ENCODE results near the gene SLC5A9.
"Not testable (repeated sequence)": the region's sequence is repeated elsewhere in the genome, so short reads cannot be mapped to it uniquely, and the experiment has no call there.

Gene SLC5A9

GRCh38 chr1:48198970-48199369, 23.5 kb upstream of the SLC5A9 start:
- no peak overlapping the region for H3K27ac ChIP-seq
- no peak overlapping the region for H3K9ac ChIP-seq
- no peaks in the 10 kb centered on the region for H3K9me3 ChIP-seq
- no peaks in the 10 kb centered on the region for H3K36me3 ChIP-seq
- no peak overlapping the region for H3K4me3 ChIP-seq
- H3K27me3 ChIP-seq = no peaks in the 10 kb centered on the region
- H3K4me1 ChIP-seq = peaks cover 6% of the 10 kb centered on the region; the same call in 1 of the 2 replicates
- H4K20me1 ChIP-seq = no peaks in the 10 kb centered on the region
- TF ChIP-seq Cebpa-rat (IDR thresholded peaks at IDR 0.05) = no peak
- H3K4me2 ChIP-seq = no peak overlapping the region

DNA sequence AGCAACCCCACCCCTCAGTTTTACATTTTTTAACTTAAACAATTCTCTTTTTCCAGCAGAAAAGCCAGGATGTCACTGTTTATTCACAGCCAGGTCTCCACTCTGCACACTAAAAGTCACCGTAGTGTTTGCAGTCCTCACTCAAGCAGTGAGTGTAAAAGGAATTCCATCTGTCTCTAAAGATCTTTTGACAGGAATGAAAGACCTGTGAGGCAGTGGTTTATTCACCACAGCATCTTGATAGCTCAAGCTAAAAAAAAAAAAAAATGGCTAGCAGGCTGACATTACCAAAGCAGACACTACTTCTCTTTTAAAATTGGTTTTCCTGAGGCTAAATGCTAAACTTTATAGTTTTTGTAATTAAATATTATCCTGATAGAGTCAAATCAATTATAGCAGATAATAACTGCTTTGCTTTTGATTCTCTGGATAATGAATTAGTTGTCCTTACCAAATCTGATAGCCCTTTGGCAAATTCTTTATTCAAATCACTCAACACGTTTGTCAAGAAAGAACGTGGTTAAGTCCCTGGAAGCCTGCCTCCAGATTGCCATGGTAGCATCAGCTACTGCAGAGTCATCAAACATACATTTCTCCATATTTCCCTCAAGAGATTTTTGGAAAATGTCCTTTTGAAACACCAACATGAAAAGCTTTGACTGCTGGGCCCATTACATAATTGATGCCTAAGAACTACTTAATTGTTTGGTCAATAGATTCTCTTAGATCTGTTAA, 22.2 kb upstream of the SLC5A9 start:
- no peak for TF ChIP-seq Cebpa-rat (IDR thresholded peaks at IDR 0.05)
- H3K36me3 ChIP-seq = no peaks in the 10 kb centered on the region
- peaks cover 6% of the 10 kb centered on the region; the same call in 1 of the 2 replicates for H3K4me1 ChIP-seq
- no peaks in the 10 kb centered on the region for H4K20me1 ChIP-seq
- no peaks in the 10 kb centered on the region for H3K27me3 ChIP-seq
- no peak overlapping the region for H3K9ac ChIP-seq
- no peaks in the 10 kb centered on the region for H3K9me3 ChIP-seq
- H3K4me2 ChIP-seq = no peak overlapping the region
- no peak overlapping the region for H3K27ac ChIP-seq
- no peak overlapping the region for H3K4me3 ChIP-seq

DNA sequence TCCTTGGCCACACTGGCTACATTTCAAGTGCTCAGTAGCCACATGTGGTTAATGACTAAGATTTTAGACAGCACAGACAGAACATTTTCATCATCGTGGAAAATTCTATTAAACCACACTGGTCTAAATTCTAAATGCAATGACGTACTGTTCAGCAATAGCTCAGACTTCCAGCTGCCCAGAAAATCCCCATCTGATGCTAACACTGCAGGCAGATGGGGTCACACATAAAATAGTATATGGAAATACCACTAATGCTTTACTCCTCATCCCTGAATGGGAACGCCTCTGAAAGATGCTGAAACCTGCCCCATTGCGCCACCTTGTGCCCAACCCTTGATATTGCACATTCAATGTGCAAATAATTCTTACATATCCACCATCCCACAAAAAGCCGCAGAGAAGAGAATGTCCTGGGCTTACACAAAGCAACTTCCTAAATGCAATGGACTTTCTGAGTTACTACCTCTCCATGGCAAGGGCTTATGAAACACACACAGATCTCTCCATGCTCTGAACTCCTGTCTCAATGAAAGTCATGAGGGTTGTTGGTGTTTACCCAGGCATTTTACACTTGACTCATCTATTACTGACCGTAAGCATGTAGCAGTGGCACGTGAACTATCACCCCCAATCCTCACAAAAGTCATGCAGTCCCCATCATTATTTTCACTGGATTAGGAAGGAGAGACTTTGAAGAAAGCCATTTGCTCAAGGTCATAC, 20.3 kb upstream of the SLC5A9 start:
- no peaks in the 10 kb centered on the region for H3K4me1 ChIP-seq
- no peaks in the 10 kb centered on the region for H4K20me1 ChIP-seq
- H3K4me3 ChIP-seq = no peak overlapping the region
- no peaks in the 10 kb centered on the region for H3K36me3 ChIP-seq
- no peak for TF ChIP-seq Cebpa-rat (IDR thresholded peaks at IDR 0.05)
- H3K27me3 ChIP-seq = no peaks in the 10 kb centered on the region
- no peak overlapping the region for H3K4me2 ChIP-seq
- H3K9ac ChIP-seq = no peak overlapping the region
- H3K27ac ChIP-seq = no peak overlapping the region
- H3K9me3 ChIP-seq = no peaks in the 10 kb centered on the region

- no peak overlapping the region for H3K4me2 ChIP-seq
- TF ChIP-seq Cebpa-rat (IDR thresholded peaks at IDR 0.05) = no peak
- no peak overlapping the region for H3K9ac ChIP-seq
- no peak overlapping the region for H3K4me3 ChIP-seq
- no peaks in the 10 kb centered on the region for H3K4me1 ChIP-seq
- H3K36me3 ChIP-seq = no peaks in the 10 kb centered on the region
- no peaks in the 10 kb centered on the region for H3K27me3 ChIP-seq
- H3K9me3 ChIP-seq = no peaks in the 10 kb centered on the region
- H4K20me1 ChIP-seq = no peaks in the 10 kb centered on the region
- no peak overlapping the region for H3K27ac ChIP-seq
These were observed 19.1 kb upstream of the SLC5A9 start for GRCh38 chr1:48203287-48203900.

DNA sequence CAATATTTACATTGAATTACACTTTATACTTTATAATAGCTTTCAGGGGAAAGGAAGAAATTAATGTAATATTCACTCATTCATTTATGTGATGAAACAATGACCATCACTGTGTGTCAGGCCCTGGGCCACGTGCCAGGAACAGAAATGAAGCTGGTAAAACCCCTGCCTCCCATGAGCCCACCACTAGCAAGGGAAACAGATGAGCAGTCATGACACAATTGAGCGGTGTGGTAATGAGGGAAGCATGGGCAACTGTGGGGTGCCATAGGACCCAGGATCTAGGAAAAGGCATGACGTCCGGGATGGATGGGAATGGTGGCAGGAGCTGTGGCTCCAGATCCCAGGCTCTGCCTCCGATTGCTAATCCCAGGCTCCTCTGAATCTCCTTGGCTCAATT, 17.0 kb upstream of the SLC5A9 start:
- no peaks in the 10 kb centered on the region for H3K9me3 ChIP-seq
- H3K4me1 ChIP-seq = no peaks in the 10 kb centered on the region
- no peak overlapping the region for H3K27ac ChIP-seq
- no peak overlapping the region for H3K4me2 ChIP-seq
- TF ChIP-seq Cebpa-rat (IDR thresholded peaks at IDR 0.05) = no peak
- no peak overlapping the region for H3K4me3 ChIP-seq
- H3K36me3 ChIP-seq = no peaks in the 10 kb centered on the region
- no peaks in the 10 kb centered on the region for H3K27me3 ChIP-seq
- H4K20me1 ChIP-seq = no peaks in the 10 kb centered on the region
- H3K9ac ChIP-seq = no peak overlapping the region

GRCh38 chr1:48206371-48206770, 16.1 kb upstream of the SLC5A9 start:
- no peak overlapping the region for H3K27ac ChIP-seq
- H3K9ac ChIP-seq = no peak overlapping the region
- no peaks in the 10 kb centered on the region for H3K27me3 ChIP-seq
- H3K9me3 ChIP-seq = no peaks in the 10 kb centered on the region
- no peak for TF ChIP-seq Cebpa-rat (IDR thresholded peaks at IDR 0.05)
- H4K20me1 ChIP-seq = no peaks in the 10 kb centered on the region
- H3K4me1 ChIP-seq = no peaks in the 10 kb centered on the region
- no peak overlapping the region for H3K4me3 ChIP-seq
- no peaks in the 10 kb centered on the region for H3K36me3 ChIP-seq
- no peak overlapping the region for H3K4me2 ChIP-seq

GRCh38 chr1:48207131-48207530, 15.4 kb upstream of the SLC5A9 start:
- Histone ChIP-seq H3K9me3 (no peaks in the 10 kb centered on the region), H3K36me3 (no peaks in the 10 kb centered on the region), H3K27ac (no peak overlapping the region), H3K4me2 (no peak overlapping the region), H4K20me1 (no peaks in the 10 kb centered on the region), H3K9ac (no peak overlapping the region), H3K4me3 (no peak overlapping the region), H3K4me1 (no peaks in the 10 kb centered on the region), H3K27me3 (no peaks in the 10 kb centered on the region)
- TF ChIP-seq Cebpa-rat (IDR thresholded peaks at IDR 0.05) = no peak

GRCh38 chr1:48207536-48208075, 14.9 kb upstream of the SLC5A9 start:
- H3K4me1 ChIP-seq = no peaks in the 10 kb centered on the region
- no peaks in the 10 kb centered on the region for H3K9me3 ChIP-seq
- TF ChIP-seq Cebpa-rat (IDR thresholded peaks at IDR 0.05) = no peak
- no peak overlapping the region for H3K9ac ChIP-seq
- H3K4me3 ChIP-seq = no peak overlapping the region
- H3K27me3 ChIP-seq = no peaks in the 10 kb centered on the region
- no peak overlapping the region for H3K27ac ChIP-seq
- no peaks in the 10 kb centered on the region for H4K20me1 ChIP-seq
- no peak overlapping the region for H3K4me2 ChIP-seq
- H3K36me3 ChIP-seq = no peaks in the 10 kb centered on the region

- Histone ChIP-seq H3K4me2 (no peak overlapping the region), H3K36me3 (no peaks in the 10 kb centered on the region), H3K27me3 (no peaks in the 10 kb centered on the region), H3K4me1 (no peaks in the 10 kb centered on the region), H3K4me3 (no peak overlapping the region), H3K9me3 (no peaks in the 10 kb centered on the region), H3K27ac (no peak overlapping the region), H4K20me1 (no peaks in the 10 kb centered on the region), H3K9ac (no peak overlapping the region)
- TF ChIP-seq Cebpa-rat (IDR thresholded peaks at IDR 0.05) = no peak
These were observed 14.3 kb upstream of the SLC5A9 start for GRCh38 chr1:48208251-48208650.

- no peak overlapping the region for H3K4me2 ChIP-seq
- H3K9me3 ChIP-seq = no peaks in the 10 kb centered on the region
- no peak overlapping the region for H3K4me3 ChIP-seq
- H3K4me1 ChIP-seq = no peaks in the 10 kb centered on the region
- H3K9ac ChIP-seq = no peak overlapping the region
- H4K20me1 ChIP-seq = no peaks in the 10 kb centered on the region
- H3K36me3 ChIP-seq = no peaks in the 10 kb centered on the region
- H3K27ac ChIP-seq = no peak overlapping the region
- no peaks in the 10 kb centered on the region for H3K27me3 ChIP-seq
- TF ChIP-seq Cebpa-rat (IDR thresholded peaks at IDR 0.05) = no peak
These were observed 13.9 kb upstream of the SLC5A9 start for GRCh38 chr1:48208652-48209051.

DNA sequence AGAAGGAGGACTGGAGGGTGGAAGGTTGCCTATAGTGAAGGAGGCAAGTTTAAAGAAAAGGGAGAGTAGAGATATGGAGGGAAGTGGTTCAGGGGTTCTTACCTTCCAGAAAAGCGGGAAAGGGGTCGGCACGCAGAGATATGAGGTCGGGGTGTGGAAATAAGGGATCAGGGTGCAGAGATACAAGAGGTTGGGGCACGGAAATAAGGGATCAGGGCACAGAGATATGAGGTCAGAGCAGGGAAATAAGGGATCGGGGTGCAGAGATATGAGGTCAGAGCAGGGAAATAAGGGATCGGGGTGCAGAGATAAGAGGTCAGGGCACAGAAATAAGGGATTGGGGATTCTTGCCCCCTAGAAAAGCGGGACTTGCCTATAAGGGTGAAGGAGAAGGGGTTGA, 9.1 kb upstream of the SLC5A9 start:
- H3K9me3 ChIP-seq, H3K9ac ChIP-seq, H3K27ac ChIP-seq, H3K4me3 ChIP-seq, H3K4me2 ChIP-seq, H3K27me3 ChIP-seq, H3K36me3 ChIP-seq, H3K4me1 ChIP-seq, H4K20me1 ChIP-seq: not testable (repeated sequence)

- H3K9ac ChIP-seq, H3K4me3 ChIP-seq, H3K36me3 ChIP-seq, H3K27ac ChIP-seq, H3K4me1 ChIP-seq, H3K4me2 ChIP-seq, H4K20me1 ChIP-seq, H3K27me3 ChIP-seq, H3K9me3 ChIP-seq: not testable (repeated sequence)
These were observed 8.2 kb upstream of the SLC5A9 start for GRCh38 chr1:48214366-48214765.
